ENCODE data around the gene OR12D1.

GRCh38 chr6:29442719-29443118, 28.0 kb downstream of the OR12D1 start:
- no peak for TF ChIP-seq POLR2A (IDR thresholded peaks at IDR 0.05)
- TF ChIP-seq, protein P1, sequence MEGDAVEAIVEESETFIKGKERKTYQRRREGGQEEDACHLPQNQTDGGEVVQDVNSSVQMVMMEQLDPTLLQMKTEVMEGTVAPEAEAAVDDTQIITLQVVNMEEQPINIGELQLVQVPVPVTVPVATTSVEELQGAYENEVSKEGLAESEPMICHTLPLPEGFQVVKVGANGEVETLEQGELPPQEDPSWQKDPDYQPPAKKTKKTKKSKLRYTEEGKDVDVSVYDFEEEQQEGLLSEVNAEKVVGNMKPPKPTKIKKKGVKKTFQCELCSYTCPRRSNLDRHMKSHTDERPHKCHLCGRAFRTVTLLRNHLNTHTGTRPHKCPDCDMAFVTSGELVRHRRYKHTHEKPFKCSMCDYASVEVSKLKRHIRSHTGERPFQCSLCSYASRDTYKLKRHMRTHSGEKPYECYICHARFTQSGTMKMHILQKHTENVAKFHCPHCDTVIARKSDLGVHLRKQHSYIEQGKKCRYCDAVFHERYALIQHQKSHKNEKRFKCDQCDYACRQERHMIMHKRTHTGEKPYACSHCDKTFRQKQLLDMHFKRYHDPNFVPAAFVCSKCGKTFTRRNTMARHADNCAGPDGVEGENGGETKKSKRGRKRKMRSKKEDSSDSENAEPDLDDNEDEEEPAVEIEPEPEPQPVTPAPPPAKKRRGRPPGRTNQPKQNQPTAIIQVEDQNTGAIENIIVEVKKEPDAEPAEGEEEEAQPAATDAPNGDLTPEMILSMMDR (IDR thresholded peaks at IDR 0.05) = no peak
